ENCODE results near the gene ZDHHC16.
A peak's percentile ranks its signal among the peaks of the same experiment; 100 is the strongest.

ZDHHC16 gene

DNA sequence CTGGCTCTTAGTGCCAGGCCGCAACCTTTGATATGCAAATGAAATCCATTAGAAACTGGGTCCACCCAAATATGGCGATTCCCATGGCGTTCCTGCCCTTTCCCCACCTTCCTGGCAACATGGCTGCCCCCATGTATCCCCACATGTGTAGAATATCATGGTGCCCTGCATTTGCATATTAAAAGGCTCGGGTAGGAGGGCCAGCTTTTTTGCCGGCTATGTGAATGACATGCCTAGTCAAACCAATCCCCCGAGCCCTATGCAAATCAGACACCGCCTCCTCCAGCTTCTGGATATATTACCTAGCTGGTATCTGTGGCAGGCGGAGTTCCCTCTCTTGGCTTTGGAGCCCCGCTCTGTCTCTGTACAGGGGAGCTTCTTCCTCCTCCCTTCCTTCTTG lies 34.0 kb downstream of the ZDHHC16 start:
- no peak for DNase-seq

DNA sequence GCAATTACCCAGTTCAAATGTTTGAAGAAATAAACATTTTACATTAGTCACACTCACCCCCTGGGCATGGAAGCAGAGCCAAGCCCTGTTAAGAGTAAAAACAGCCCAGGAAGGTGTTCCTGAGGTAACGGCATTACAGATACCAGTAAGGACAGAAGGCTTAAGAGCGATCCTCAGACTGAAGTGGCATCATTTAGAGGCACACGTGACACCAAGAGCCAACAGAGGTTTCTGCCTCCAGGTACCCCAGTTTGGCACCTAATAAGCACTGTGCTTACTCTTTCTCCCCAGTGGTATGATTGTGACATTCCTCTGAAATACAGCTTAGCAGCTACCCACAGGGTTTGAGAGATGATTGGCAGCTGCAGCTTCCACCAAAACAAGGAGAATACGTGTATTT lies 35.1 kb downstream of the ZDHHC16 start:
- DNase-seq = no peak

DNA sequence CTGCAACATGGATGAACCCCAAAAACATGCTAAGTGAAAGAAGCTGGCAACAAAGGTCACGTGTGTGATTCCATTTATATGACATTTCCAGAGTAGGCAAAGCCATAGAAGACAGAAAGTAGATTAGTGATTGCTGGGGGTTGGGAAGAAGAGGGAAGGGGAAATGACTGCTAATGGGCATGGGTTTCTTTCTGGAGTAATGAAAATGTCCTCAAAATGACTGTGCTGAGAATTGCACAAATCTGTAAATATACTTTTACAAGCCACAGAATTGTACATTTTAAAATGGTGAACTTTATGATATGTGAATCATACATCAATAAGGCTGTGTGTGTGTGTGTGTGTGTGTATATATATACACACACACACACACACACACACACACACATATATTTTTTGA lies 36.4 kb downstream of the ZDHHC16 start:
- DNase-seq = no peak

DNA sequence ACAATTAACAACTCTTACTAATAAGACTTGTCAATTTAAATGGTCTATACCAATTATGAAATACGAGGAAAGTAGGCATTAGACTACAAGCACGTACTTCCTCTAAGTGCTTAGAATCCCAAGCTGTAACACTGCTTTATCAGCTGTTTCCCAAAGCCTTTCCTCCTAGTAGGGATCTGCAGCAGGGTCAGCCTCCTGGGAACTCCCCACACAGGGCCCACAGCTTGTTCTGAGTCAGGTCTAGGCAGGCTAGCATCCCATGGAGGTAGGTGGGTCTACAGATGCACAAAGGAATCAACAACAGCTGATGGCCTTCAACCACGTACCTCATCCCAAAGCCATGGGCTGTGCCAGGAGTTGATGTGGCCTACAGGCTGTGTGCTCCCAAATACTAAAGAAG lies 37.5 kb downstream of the ZDHHC16 start:
- DNase-seq = no peak

DNA sequence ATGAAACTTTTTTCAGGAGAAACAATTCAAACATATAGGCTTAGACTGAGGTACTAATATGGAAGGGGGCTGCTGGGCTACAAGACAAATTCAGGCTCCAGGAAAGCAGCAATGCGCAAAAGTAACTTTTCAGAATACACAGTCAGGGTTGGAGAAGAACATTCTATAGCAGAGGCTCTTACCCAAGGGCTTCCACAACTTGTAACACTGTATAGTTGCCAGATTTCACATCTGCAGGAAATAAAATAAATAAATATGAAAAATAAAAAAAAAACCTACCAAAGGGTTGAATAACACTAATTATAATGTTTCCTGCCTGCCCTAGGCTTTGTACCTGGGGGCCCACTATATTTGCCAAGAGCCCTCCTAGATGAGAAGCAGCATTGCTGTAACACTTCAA lies 37.9 kb downstream of the ZDHHC16 start:
- DNase-seq = no peak

DNA sequence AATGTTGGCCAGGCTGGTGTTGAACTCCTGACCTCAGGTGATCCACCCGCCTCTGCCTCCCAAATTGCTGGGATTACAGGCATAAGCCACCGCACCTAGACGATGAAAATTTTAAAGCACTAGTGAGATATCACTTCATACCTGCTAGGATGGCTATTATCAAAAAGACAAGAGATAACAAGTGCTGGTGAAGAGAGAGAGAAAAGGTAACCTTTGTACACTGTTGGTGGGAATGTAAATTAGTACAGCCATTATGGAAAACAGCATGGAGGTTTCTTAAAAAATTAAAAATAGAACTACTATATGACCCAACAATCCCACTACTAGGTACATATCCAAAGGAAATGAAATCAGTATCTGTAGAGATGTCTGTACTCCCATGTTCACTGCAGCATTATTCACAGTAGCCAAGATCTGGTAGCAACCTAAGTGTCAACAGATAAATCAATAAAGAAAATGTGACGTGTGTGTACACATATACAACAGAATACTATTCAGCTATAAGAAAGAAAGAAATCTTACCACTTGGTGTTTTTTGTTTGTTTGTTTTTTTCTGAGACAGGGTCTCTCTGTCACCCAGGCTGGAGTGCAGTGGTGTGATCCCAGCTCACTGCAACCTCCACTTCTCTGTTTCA lies 39.8 kb downstream of the ZDHHC16 start:
- DNase-seq = no peak

DNA sequence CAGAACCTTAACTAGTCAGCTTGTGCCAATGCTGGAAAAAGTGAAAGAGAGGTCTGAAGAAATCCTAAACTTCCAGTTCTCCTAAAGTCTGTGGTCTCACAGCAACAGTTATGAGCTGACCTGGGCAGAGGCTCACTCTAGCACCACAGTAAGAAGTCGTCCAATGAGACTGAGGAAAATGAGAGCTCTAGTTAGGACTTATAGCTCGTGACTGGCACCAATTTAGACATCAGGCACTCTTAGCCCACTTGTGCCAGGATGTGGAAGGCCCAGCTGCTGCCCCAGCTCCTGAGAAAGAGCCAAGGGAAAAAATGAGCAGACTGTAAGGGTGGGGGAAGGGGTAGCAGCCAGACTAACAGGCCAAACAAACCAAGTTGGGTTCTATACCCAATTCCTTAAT lies 44.6 kb downstream of the ZDHHC16 start:
- no peak for DNase-seq

DNA sequence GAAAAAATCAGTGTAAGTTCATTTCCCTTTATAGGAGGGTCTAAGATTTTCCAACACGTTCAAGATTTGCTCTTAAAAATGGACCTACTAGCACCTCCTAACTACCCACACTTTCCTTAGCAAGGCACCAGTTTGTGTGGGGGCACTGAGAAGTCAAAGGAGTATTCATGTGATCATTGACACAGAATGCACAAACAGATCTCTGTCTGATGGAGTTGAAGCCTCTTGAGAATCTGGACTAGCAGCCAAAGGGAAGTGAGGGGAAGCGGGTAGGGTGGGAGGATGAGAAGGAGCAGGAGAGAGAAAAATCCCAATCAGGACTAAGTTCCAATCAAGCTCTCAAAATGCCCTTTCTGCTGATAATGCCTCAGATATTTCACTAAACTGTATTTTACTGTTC lies 48.2 kb downstream of the ZDHHC16 start:
- no peak for DNase-seq

DNA sequence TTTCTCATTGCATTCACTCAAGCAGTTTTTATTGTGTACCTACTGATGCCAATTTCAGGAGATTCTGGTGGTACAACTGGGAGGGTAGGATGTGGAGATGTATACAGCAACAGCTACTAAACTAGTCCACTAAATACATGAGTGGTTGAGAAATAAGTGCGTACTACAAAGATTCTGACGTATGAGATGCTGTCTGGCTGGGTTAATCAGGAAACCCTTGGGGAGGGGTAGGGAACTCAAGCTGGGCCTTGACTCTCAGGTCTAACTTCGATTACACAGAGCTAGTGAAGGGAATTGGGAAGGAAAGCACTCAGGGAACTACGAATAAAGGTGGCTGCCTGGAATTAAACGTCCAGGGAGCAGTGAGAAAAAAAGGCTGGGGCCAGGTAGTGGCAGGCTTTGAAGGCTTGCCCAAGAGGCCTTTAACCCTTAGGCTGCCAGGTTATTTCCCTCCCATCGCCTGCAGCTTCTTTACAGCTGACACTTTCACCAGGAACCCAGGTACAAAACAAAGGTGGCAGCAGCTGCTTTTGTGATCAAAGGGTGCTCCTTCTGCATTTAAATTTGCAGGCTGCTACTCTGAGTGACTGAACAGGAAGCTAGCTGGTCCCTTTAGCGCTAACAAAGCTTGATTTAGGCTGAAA lies 49.0 kb downstream of the ZDHHC16 start:
- DNase-seq = no peak

DNA sequence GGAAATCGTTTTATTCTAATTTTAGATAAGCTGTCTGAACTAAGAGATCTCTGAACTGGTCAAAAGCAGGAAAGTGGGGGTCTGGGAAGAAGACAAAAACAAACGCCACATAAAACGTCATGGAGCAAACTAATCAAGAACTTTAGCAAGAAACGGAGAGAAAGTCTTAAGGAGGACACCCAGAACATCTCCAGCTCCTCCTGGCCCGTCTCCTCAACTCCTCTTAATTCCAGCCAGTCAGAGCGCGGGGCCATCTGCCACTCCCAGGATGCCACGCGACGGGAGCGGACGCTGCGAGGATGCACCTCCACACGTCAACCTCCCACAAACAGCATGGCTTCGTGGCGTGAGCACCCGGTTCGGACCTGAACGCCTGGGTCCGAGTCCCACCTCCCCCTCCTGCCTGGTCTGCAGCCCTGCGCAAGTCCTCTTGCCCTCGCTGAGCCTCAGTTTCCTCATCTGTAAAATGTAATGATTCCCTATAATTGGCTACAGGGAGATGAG lies 51.6 kb downstream of the ZDHHC16 start:
- peak; percentile 79 for DNase-seq

DNA sequence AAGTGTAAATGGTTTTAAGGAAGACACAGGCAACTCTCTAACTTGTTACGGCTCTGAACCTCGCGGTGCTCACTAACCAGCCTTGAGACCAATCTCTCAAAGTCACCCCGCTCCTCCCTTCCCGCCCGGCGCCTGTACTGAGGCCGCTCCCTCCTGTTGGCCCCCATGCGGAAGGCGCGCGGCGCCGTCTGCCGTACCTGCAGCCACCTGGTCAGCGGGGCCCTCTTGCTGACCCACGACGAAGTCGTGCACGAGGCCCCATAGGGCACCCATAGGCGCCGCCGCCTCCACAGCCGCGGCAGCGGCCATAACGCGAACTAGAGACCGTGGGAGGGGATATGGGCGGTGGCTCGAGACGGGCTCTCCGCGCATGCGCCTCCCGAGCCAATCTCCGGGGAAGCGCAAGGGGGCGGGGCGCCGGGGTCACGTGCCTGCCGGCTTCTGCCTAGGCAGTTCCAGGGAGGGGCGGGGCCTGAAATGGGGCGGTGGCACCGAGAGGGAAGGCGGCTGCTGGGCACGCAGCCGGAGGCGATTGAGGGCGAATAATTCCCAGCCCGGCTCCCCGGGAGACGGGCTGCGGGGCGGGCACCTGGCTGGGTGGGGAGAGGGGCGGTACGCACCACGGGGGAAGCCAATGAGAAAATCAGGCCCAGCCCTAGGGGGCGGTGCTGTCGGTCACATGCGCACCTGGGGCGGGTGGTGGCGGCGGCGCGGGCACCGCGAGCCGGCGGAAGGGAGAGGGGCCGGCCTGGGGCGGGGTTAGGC lies 52.3 kb downstream of the ZDHHC16 start, which contains the start of gene MMS19:
TSS of gene MMS19 (minus strand) at position 347 of the 765 bp plus-strand sequence. CDS start at position 309, 38 bp downstream.
- DNase-seq = peak; percentile 99

DNA sequence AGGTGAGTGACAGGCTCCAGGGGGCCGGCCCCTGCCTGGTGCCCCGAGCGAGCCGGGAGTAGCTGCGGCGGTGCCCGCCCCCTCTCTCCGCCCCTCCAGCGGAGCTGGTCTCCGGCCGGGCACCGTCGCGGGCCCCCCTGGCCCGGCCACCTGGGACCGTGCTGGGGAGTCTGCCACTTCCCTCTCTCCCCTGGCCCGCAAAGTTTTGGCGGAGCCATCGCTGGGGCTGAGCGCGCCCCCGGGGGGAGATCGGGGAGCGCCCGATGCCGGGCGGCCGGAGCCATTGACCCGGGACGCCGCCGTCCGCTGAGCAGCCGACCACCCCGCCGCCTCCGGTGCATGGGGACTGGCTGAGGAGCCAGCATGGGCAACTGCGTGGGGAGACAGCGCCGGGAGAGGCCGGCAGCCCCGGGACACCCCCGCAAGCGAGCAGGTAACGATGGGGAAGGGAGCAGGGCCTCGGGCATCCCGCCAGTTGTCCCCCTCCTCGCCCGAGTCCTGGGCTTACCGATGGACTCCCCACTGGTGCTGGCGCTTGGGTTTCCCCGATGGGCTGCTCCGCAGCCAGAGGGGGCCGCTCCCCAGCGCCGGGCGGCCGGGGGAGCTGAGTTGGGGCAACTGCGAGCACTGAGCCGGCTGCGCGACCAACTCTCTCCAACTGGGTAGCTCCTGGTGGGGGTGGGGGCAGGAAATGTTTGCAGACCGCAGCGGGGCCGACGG lies 53.0 kb downstream of the ZDHHC16 start, which contains the start of gene UBTD1:
TSS of gene UBTD1 (plus strand) at position 84 of the 720 bp plus-strand sequence. CDS start at position 364, 280 bp downstream.
- DNase-seq = peak; percentile 56

DNA sequence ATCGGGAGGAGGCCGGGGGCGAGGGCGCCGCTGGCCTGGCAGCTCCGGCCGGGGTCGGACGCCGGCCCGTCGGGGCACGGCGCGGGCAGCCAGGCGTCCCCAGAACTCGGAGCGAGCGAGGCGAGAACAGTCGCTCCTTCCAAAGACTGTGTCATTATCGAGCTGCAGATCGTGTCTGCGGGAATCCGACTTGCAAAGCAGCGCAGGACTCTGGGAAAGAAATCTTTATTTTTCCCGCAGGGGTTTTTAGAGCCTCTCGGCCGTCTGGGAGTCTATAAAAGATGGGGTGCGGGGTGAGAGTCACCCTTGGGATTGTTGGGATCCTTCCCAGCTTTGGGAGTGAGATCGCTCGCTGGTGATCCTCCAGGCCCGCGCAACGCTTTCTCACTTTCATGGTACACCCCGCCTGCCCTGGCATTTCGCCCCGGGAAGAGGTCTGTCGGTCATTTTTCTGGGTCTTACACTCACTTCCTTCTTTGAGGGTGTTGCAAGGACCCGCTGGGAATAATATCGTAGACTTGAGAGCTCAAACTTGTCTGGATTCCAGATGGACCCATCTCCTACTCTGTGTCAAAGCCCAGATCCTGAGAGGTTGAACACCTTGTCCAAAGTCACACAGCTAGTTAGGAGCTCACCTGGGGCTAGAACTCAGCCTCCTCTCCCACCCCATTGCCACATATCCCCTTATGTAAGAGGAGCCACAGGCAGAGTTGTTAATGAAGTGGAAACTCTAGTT lies 53.8 kb downstream of the ZDHHC16 start:
- peak; percentile 62 for DNase-seq

DNA sequence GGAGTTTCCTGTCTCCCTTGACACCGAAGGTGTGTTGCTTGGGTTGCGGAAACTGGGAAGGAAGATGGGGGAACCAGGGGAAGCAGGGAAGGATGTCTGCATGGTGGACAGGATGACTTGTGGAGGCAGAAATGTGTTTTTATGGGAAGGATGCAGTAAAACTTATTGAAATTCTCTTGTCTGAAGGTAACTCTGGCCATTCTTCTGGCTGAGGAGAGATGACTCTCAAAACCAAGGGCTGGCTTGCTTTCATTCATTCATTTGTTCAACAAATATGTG lies 54.3 kb downstream of the ZDHHC16 start:
- DNase-seq = no peak

DNA sequence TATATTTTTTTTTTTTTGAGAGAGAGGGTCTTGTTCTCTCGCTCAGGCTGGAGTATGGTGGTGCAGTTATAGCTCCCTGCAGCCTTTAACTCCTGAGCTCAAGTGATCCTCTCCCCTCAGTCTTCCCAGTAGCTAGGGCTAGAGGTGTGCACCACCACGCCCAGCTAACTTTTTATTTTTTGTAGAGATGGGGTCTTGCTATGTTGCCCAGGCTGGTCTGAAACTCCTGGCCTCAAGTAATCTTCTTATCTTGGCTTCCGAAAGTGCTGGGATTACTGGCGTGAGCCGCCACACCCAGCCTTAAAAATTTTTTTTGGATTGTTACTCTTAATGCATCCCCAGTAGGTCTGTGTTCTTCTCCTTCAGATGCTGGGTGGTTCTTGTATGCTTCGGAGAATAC lies 56.9 kb downstream of the ZDHHC16 start:
- DNase-seq = no peak

DNA sequence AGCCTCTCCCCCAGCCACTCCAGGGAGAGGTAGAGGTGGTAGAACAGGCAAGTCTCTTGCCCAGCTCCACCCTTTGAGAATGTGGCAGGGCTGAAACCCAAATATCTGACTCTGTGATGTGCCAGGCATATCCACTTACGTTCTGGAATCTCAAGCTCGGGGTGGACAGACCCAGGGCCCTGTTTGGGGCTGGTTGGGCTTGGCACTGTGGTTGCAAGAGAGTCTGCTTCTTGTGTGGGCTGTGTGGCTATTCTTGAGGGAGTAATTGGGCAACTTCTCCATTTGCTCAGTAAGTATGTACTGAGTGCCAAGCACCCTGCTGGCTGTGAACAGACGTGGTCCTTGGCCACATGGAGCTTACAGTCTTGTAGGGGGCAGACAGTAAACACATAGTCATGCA lies 57.4 kb downstream of the ZDHHC16 start:
- no peak for DNase-seq

DNA sequence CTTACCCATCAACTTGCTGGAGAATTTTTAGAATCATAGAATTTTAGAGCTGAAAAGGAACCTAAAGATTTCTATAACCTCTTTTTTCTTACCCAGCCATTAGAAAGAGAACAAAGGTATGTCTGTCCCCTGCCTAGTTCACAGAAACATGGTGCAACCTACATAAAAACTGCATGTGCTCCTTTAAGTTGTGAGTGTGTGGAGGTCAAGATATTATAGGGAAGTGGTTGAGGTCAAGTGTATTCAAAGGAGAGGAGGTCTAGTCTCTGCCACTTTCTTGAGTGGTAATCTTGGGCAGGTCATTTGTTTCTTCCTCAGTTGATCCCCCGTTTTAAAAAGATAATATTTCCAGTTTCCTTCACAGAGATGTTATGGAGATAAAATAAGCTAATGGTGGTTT lies 59.2 kb downstream of the ZDHHC16 start:
- DNase-seq = no peak

DNA sequence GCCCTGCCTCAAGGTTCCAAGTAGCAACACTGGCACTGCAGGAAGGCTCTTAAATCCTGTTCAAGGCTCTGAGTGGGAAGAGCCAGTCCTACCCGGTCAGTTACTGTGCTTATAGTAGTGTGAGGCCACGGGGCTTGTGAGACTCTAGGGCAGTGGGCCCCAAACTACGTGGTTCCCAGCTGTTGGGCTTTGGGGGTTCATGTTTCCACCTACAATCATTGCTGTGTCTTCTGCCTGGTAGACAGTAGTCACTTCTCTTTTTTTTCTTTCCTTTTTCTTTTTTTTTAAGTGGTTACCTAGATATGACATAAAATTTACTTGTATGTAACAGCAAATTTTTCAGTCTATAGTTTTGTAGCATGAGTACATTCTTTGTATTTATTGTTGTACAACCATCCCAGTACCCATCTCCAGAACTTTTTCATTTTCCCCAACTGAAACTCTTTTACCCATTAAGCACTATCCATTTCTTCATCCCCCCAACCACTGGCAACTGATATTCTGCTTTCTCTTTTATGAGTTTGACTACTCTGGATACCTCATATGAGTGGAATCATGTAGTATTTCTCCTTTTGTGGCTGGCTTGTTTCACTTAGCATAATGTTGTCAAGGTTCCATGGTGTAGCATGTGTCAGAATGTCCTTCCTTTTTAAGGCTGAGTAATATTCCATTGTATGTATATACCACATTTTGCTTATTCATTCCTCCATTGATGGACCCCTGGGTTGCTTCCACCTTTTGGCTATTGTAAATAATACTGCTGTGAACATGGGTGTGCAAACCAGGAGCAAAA lies 60.4 kb downstream of the ZDHHC16 start:
- DNase-seq = no peak
